ENCODE data around the gene PADI1.

PADI1 gene

GRCh38 chr1:17270891-17271765 lies 66.2 kb downstream of the PADI1 start:
- DNase-seq (no peak), ATAC-seq (ENCODE audit: insufficient read depth, low read depth) (no peak)
- H3K27me3 ChIP-seq (ENCODE audit: insufficient read depth, low read length, poor library complexity), result peaks cover 3% of the 10 kb centered on the region
- no peak for TF ChIP-seq CTCF (IDR thresholded peaks at IDR 0.05; ENCODE audit: borderline replicate concordance, extremely low read depth, low read length, poor library complexity, severe bottlenecking)
- TF ChIP-seq EZH2 (IDR thresholded peaks at IDR 0.05; ENCODE audit: borderline replicate concordance, low read depth, low read length, severe bottlenecking), result no peak
- no peak overlapping the region for H3K9ac ChIP-seq (ENCODE audit: low read depth, low read length)
- no peak overlapping the region for H3K27ac ChIP-seq (ENCODE audit: low read length)
- H3K79me2 ChIP-seq (ENCODE audit: insufficient read depth, low read length), result no peaks in the 10 kb centered on the region
- no peak overlapping the region for H3K4me3 ChIP-seq (ENCODE audit: low read depth in 1 of 2, low read length in 2 of 2)
- H2AFZ ChIP-seq (ENCODE audit: low read depth, low read length), result no peak overlapping the region
- H4K20me1 ChIP-seq (ENCODE audit: insufficient read depth, low read length), result no peaks in the 10 kb centered on the region
- H3K4me1 ChIP-seq (ENCODE audit: insufficient read depth, low read length), result no peaks in the 10 kb centered on the region
- H3K4me2 ChIP-seq (ENCODE audit: insufficient read depth, low read length), result no peak overlapping the region
- H3K9me3 ChIP-seq (ENCODE audit: insufficient read depth, low read length, severe bottlenecking), result no peaks in the 10 kb centered on the region
- H3K36me3 ChIP-seq (ENCODE audit: insufficient read depth, low read length), result no peaks in the 10 kb centered on the region

GRCh38 chr1:17272066-17272465 lies 67.1 kb downstream of the PADI1 start:
- Histone ChIP-seq H3K9me3 (ENCODE audit: insufficient read depth, low read length, severe bottlenecking) (no peaks in the 10 kb centered on the region), H3K4me3 (ENCODE audit: low read depth in 1 of 2, low read length in 2 of 2) (no peak overlapping the region), H3K27ac (ENCODE audit: low read length) (no peak overlapping the region), H3K4me2 (ENCODE audit: insufficient read depth, low read length) (no peak overlapping the region), H2AFZ (ENCODE audit: low read depth, low read length) (no peak overlapping the region), H4K20me1 (ENCODE audit: insufficient read depth, low read length) (no peaks in the 10 kb centered on the region), H3K9ac (ENCODE audit: low read depth, low read length) (no peak overlapping the region), H3K27me3 (ENCODE audit: insufficient read depth, low read length, poor library complexity) (peaks cover 3% of the 10 kb centered on the region), H3K79me2 (ENCODE audit: insufficient read depth, low read length) (no peaks in the 10 kb centered on the region), H3K36me3 (ENCODE audit: insufficient read depth, low read length) (no peaks in the 10 kb centered on the region), H3K4me1 (ENCODE audit: insufficient read depth, low read length) (no peaks in the 10 kb centered on the region)
- TF ChIP-seq CTCF (IDR thresholded peaks at IDR 0.05; ENCODE audit: borderline replicate concordance, extremely low read depth, low read length, poor library complexity, severe bottlenecking) (no peak), EZH2 (IDR thresholded peaks at IDR 0.05; ENCODE audit: borderline replicate concordance, low read depth, low read length, severe bottlenecking) (no peak)
- ATAC-seq (ENCODE audit: insufficient read depth, low read depth) (no peak), DNase-seq (no peak)

- ATAC-seq (ENCODE audit: insufficient read depth, low read depth), result no peak
- DNase-seq, result no peak
- H3K36me3 ChIP-seq (ENCODE audit: insufficient read depth, low read length), result no peaks in the 10 kb centered on the region
- no peak overlapping the region for H3K4me2 ChIP-seq (ENCODE audit: insufficient read depth, low read length)
- no peaks in the 10 kb centered on the region for H3K79me2 ChIP-seq (ENCODE audit: insufficient read depth, low read length)
- no peak for TF ChIP-seq CTCF (IDR thresholded peaks at IDR 0.05; ENCODE audit: borderline replicate concordance, extremely low read depth, low read length, poor library complexity, severe bottlenecking)
- H2AFZ ChIP-seq (ENCODE audit: low read depth, low read length), result no peak overlapping the region
- H4K20me1 ChIP-seq (ENCODE audit: insufficient read depth, low read length), result no peaks in the 10 kb centered on the region
- H3K9ac ChIP-seq (ENCODE audit: low read depth, low read length), result no peak overlapping the region
- no peak overlapping the region for H3K27ac ChIP-seq (ENCODE audit: low read length)
- H3K4me1 ChIP-seq (ENCODE audit: insufficient read depth, low read length), result no peaks in the 10 kb centered on the region
- peaks cover 3% of the 10 kb centered on the region for H3K27me3 ChIP-seq (ENCODE audit: insufficient read depth, low read length, poor library complexity)
- no peak overlapping the region for H3K4me3 ChIP-seq (ENCODE audit: low read depth in 1 of 2, low read length in 2 of 2)
- H3K9me3 ChIP-seq (ENCODE audit: insufficient read depth, low read length, severe bottlenecking), result no peaks in the 10 kb centered on the region
Measured at GRCh38 chr1:17272646-17273045, 67.7 kb downstream of the PADI1 start.
